Measurements from ENCODE around the gene GRB2.
"Not testable (repeated sequence)": the region's sequence is repeated elsewhere in the genome, so short reads cannot be mapped to it uniquely, and the experiment has no call there.

Gene GRB2

DNA sequence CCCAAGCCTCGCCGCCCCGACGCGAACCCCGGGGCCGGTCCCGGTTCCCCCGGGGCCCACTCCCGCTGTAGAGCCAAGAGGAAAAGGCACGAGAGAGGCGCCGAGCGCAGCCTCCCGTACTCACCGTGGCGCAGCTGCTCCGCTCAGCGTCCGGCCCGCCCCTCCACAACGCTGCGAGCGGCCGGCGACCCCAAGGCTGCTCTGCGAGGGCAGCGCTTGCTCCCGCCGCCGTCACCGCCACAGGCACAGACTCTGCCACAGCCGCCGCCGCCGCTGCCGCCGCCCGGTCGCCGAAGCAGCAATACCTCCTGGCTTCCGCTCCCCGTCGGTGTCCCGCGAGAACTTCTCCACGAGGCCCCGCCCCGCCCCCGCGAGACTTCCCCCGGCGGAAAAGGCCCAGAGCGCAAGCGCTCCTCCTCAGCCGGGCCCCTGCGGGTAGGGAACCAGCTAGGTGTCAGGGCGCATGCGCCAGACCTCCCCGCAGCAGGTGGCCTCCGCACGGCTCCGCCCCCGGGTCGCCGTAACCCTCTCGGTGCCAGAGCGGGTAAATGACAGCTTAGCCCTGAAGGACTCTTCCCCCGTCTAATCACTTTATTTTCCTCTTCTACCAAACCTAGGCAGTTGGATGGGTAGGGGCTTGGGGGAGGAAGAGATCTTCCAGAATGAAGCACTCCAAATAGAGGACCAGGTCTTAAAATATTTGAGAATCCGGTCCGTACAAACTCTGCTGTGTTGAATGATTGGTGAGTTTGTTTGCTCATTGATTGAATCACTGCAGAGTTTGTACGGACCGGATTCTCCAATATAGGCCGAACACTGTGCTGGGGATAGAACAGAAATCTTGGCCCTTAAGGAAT is at the start of gene GRB2:
GRB2 (minus strand) TSS at position 314 of the 857 bp plus-strand sequence. CDS start 12,050 bp downstream, outside the sequence.
- in situ Hi-C loops (cut with MboI; ENCODE audit: low pct_unique_long_range_greater_than_20kb, low sequenced_read_pairs, unreplicated experiment): no loop called here
- peak; percentile 98 for DNase-seq (ENCODE audit: low spot score)
- TF ChIP-seq, protein P1, sequence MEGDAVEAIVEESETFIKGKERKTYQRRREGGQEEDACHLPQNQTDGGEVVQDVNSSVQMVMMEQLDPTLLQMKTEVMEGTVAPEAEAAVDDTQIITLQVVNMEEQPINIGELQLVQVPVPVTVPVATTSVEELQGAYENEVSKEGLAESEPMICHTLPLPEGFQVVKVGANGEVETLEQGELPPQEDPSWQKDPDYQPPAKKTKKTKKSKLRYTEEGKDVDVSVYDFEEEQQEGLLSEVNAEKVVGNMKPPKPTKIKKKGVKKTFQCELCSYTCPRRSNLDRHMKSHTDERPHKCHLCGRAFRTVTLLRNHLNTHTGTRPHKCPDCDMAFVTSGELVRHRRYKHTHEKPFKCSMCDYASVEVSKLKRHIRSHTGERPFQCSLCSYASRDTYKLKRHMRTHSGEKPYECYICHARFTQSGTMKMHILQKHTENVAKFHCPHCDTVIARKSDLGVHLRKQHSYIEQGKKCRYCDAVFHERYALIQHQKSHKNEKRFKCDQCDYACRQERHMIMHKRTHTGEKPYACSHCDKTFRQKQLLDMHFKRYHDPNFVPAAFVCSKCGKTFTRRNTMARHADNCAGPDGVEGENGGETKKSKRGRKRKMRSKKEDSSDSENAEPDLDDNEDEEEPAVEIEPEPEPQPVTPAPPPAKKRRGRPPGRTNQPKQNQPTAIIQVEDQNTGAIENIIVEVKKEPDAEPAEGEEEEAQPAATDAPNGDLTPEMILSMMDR (IDR thresholded peaks at IDR 0.05; ENCODE audit: extremely low read depth, insufficient read depth, missing control alignments): no peak

DNA sequence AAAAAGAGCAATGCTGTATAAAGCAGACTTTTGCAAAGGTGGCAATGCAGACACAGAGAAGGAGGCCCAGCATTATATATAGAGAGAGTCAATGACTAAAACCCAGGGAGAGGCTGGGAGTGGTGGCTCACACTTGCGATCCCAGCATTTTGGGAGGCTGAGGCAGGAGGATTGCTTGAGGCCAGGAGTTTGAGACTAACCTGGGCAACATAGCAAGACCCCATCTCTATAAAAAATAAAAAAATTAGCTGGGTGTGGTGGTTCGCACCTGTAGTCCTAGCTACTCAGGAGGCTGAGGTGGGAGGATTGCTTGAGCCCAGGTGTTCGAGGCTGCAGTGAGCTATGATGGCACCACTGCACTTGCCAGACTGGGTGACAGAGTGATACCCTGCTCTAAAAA is 49.2 kb upstream of the GRB2 start:
- DNase-seq (ENCODE audit: low spot score); in situ Hi-C loops (cut with MboI; ENCODE audit: low pct_unique_long_range_greater_than_20kb, low sequenced_read_pairs, unreplicated experiment): not testable (repeated sequence)

DNA sequence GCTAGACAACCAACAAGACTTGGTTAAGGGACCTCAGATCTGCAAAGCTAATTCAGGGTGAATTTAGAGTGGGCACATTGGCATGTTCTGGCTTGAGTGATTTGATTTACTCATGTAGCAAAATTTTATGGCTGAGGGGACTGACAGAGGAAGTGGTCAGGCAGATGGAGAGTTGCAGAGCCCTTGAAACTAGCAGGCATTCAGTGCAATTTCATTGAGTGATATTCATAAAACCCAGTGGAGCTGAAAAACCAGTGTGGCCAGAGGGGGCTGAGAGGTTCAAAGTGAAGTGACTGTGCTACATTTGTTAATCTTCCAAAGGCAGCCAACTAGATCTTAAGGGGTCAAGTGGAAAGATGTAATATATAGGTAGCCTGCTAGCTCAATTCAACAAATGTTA is 48.7 kb upstream of the GRB2 start:
- TF ChIP-seq, protein P1 (IDR thresholded peaks at IDR 0.05; ENCODE audit: extremely low read depth, insufficient read depth, missing control alignments): no peak
- in situ Hi-C loops (cut with MboI; ENCODE audit: low pct_unique_long_range_greater_than_20kb, low sequenced_read_pairs, unreplicated experiment): no loop called here
- peak; percentile 45 for DNase-seq (ENCODE audit: low spot score)

DNA sequence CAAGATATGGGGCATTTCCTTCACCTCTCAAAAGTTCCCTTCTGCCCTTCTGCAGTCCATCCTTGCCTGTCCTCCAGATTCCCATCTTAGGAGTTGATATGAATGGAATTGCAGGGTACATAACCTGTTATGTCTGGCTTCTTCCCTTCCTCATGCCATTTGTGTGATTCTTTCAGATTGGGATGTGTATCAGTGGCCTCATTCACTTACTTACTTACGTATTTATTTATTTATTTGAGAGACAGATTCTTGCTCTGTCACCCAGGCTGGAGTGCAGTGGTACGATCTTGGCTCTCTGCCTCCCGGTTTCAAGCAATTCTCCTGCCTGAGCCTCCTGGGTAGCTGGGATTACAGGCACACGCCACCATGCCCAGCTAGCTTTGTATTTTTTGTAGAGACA is 44.8 kb upstream of the GRB2 start:
- DNase-seq (ENCODE audit: low spot score): no peak
- TF ChIP-seq, protein P1 (IDR thresholded peaks at IDR 0.05; ENCODE audit: extremely low read depth, insufficient read depth, missing control alignments): no peak
- in situ Hi-C loops (cut with MboI; ENCODE audit: low pct_unique_long_range_greater_than_20kb, low sequenced_read_pairs, unreplicated experiment): no loop called here

DNA sequence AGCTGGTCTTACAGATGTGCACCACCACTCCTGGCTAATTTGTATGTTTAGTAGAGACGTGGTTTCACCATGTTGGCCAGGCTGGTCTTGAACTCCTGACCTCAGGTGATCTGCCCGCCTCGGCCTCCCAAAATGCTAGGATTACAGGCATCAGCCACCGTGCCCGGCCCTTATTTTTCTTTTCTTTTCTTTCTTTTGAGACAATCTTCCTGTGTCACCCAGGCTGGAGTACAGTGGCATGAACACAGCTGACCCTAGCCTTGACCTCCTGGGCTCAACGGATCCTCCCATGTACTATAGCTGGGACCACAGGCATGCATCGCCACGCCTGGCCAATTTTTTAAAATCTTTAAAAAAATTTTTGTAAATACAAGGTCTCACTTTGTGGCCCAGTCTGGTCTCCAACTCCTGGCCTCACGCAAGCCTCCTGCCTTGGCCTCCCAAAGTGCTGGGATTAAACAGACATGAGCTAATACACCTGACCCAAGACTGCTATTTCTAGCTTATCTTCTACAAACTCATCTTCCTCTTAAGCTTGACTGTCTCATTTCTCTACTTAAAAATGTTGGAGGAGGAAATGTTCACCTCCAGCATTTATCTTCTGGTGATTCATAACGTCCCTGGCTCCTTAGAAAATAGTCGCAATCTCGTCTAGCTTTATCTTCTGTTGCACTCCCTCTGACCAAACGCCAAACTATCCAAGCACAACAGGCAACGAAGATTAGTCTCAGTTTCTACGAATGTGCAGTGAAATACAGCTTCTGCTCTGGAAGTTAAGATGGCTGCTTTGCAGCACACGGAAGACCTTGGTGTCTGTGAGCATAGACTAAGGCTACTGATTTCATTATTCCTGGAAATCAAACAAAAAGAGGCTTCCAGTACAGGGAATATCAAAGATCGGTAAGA is 42.7 kb upstream of the GRB2 start:
- in situ Hi-C loops (cut with MboI; ENCODE audit: low pct_unique_long_range_greater_than_20kb, low sequenced_read_pairs, unreplicated experiment): no loop called here
- no peak for DNase-seq (ENCODE audit: low spot score)

DNA sequence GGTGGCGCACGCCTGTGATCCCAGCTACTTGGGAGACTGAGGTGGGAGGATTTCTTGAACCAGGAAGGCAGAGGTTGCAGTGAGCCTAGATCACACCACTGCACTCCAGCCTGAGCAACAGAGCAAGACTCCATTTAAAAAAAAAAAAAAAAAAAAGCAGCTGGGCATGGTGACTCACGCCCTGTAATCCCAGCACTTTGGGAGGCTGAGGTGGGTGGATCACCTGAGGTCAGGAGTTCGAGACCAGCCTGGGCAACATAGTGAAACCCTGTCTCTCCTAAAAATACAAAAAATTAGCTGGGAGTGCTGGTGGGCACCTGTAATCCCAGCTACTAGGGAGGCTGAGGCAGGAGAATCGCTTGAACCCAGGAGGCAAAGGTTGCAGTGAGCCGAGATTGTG is 40.4 kb upstream of the GRB2 start:
- in situ Hi-C loops (cut with MboI; ENCODE audit: low pct_unique_long_range_greater_than_20kb, low sequenced_read_pairs, unreplicated experiment); DNase-seq (ENCODE audit: low spot score): not testable (repeated sequence)

More for the DNA sequence above, 42.7 kb upstream of the GRB2 start:
- TF ChIP-seq, protein P1 (IDR thresholded peaks at IDR 0.05; ENCODE audit: extremely low read depth, insufficient read depth, missing control alignments): no peak

DNA sequence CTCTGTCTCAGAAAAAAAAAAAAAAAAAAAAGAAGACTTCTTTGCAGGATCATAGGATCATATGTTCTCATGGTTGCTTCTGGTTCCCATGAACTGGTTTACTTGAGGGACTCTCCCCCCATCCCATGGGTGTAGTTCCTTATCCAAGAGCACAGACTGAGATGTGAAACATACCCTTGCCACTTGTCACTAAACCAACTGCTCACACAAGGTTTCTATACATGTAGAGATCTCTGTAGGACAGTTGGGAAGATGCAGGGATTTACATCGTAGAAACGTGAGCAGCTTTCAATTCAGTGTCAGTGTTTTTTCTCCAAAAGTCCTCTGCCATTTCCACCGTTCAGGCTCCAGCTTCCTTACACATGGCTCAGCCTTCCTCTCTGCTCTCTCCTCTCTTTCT is 39.8 kb upstream of the GRB2 start:
- in situ Hi-C loops (cut with MboI; ENCODE audit: low pct_unique_long_range_greater_than_20kb, low sequenced_read_pairs, unreplicated experiment): no loop called here
- DNase-seq (ENCODE audit: low spot score): no peak
- TF ChIP-seq, protein P1 (IDR thresholded peaks at IDR 0.05; ENCODE audit: extremely low read depth, insufficient read depth, missing control alignments): no peak
